Hippocampal formation (tissue), 2 donors: ENCODE measurements around the gene VWA3B.
"Not testable (repeated sequence)": the region's sequence is repeated elsewhere in the genome, so short reads cannot be mapped to it uniquely, and the experiment has no call there.

Source experiments
- DNase-seq, 2 donors: peaks; one replicate each; lab custom pipeline; 2025; lab: John Stamatoyannopoulos, UW

The VWA3B gene

DNA sequence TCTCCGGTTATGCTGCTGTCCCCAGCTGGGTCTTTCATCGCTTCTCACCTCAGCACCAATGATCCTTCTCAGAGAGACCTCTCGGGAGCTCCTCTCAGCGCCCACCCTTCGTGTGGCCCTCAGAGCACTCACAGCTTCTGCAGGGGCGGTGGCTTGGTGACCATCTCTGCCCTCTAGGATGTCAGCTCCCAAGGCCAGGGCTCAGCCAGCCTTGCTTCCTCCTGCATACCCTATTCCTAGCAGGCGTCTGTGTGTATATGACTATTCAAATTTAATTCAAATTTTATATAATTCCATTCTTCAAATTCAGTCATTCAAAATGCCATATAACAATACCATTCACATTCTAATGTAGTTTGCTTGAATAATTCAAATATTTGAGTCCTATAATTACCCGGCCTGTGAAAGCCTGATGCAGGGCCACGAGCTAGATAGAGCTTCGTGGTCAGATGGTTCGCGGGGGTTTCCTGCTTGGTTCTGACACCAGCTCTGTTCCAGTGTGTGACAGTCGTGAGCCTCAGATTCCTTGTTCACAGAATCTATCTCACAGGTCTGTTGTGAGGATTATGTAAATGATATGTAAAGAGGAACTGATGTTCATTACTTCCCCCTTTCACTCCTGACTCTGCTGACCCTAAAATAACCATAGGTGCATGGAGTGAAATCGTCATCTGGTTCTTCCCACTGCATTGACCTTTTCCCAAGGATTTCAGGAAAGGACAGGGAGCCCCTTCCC lies 165.2 kb downstream of the VWA3B start:
- DNase-seq: no peak

DNA sequence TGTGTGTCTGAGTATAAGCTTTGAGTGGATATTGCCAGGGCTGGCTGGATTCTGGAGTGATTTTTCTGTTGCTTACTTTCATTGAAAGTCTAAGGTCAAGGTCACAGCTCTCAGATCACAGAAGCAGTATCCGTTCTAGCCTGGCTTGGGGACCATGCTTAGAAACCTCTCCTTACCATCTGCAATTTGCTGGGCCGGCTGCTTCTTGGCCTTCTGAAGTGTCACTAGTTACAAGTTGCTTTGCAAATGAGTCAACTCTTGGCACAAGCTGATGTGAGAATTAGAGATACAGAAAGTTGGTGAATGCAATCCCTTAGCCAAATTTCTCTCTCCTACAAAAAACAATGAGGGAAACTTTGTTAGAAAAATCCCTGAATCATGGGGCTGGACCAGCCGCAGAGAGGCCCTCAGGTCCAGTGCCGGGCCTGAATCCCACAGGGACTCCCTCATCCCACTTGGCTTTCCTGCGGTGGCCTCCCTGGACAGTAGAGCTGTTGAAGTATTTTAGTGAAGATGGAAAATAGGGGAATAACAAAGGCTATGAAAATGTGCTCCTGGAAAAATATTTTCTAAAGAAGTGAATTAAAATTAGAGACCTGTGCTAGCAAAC lies 166.6 kb downstream of the VWA3B start:
- DNase-seq: peak in 1 of 2 donors; percentile 28

DNA sequence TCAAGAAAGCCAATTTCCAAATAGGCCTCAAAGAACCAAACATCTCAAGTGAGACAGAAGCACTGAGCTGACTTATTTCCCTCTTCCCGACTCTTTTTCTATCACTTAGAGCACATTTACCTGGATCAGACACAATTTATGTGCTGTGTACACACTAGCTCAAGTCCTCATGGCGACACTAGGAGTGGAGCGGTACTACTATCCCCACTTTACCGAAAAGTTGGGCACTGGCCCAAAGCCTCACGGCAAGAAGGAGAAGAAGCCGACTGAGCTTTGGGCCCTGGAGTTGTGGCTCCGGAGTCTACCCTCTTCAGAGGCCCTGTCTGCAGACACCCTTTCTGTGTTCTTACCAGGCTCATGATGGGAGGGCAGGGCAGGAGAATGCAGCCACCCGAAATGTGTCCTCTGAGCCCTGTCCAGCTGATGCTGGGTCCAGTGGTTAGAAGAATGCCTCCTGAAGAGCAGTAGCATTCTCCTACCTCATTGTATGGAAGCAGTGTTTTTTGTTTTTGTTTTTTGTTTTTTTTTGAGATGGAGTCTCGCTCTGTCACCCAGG lies 167.6 kb downstream of the VWA3B start:
- no peak for DNase-seq

- no peak for DNase-seq
Observed at GRCh38 chr2:98258906-98259305, 171.9 kb downstream of the VWA3B start.

DNA sequence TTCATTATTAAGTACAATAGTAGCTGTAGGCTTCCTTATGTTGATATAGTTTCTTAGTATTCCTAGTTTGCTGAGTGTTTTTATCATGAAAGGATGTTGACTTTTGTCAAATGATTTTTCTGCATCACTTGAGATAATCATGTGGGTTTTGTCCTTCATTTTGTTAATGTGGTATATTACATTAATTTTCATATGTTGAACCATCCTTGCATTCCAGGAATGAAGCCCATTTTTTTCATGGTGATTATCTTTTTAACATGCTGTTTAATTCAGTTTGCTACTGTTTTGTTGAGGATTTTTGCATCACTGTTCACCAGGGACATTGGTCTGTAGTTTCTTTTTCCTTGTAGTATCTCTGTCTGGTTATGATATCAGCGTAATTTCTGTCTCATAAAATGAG lies 176.4 kb downstream of the VWA3B start:
- no peak for DNase-seq

GRCh38 chr2:98268225-98268624 lies 181.3 kb downstream of the VWA3B start:
- not testable (repeated sequence) for DNase-seq

- DNase-seq: peak; percentile 6 to 10
Observed at GRCh38 chr2:98269274-98269673, 182.3 kb downstream of the VWA3B start.

- DNase-seq: no peak
Observed at GRCh38 chr2:98269830-98270229, 182.9 kb downstream of the VWA3B start.

DNA sequence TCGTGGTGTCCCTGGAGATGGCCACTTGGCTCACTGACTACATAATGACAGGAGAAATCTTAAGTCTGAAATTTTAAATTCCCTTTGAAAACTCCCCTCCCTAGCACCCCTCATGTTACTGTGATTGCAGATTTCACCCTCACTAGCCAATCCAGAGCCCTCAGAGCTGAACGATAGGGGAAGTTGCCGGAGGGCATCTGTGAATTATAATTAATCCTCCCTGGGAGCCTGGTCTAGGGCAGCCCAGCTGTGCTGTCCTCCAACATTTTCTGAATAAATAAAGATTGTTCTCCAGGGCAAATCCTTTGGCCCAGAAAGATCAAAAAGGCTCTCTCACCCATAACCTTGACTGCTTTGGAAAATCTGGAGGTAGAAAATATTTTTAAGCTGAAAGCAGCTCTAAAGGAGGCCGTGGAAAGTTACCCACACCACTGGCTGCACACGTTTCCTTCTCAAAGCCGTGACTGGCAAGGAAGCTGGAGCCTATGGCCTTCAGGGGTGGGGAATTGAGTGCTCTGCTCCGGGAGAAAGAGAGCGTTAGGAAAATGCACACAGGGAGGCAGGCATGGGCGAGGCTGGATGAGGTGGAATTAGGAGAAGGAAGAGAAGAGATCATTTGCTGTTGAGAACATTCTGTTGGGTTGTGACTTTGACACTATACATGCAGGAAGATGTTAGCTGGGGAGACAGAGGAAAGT lies 190.3 kb downstream of the VWA3B start:
- no peak for DNase-seq

DNA sequence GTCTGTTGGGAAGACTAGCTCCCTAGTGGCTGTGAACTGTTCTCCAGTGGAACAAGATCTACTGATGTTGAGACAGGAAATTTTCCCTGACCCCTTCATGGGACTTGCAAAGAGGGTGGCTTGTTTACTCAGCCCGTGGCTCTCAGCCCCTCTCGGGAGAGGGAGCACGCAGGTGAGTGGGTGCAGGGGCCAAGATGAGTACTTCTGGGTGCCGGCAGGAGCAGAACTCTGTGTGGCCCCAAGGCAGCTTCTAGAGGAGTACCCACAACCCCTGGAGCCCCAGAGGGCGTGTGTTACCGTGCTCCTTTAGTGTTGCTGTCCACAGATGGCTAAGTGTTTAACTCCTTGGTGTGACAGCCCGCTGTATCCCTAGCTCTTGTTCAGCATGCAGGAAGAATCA lies 191.1 kb downstream of the VWA3B start:
- DNase-seq: no peak

DNA sequence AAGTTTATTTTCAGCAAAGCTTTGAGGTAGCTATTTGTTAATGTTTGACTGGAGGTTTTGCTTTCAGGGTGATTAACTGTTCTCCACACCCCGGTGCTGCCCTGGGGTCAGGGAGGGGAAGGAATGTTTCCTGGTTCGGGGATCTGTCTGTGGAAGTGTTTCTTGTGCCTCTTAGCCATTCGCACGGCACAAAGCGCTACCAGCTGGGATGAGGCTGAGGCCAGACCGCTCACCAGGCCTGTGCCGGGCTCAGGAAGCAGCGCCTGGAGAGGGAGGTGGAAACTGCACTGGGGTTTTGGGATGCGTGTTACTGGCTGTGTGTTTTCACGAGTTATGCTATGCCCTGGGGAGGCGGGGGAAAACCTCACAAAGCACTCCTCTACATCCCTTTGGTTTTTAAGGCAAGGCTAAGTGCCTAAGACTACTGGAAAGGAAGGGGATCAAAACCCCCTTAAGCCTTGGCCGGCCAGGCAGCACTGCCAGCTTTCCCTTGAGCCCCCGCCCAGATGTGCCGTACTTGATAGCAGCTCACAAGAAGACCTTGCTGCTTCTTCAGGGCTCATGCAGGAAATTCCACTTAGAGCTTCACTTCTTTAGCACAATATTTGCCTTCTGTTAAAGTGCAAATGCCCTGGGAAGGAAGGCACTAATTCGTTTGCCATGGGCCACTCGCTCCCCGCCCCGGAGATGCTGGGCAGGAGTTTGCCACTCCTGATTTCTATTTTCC lies 193.6 kb downstream of the VWA3B start:
- DNase-seq: no peak

- DNase-seq: no peak
Observed at GRCh38 chr2:98281607-98282006, 194.6 kb downstream of the VWA3B start.

GRCh38 chr2:98282109-98282508 lies 195.1 kb downstream of the VWA3B start:
- no peak for DNase-seq

GRCh38 chr2:98293030-98293429 lies 206.1 kb downstream of the VWA3B start:
- no peak for DNase-seq

DNA sequence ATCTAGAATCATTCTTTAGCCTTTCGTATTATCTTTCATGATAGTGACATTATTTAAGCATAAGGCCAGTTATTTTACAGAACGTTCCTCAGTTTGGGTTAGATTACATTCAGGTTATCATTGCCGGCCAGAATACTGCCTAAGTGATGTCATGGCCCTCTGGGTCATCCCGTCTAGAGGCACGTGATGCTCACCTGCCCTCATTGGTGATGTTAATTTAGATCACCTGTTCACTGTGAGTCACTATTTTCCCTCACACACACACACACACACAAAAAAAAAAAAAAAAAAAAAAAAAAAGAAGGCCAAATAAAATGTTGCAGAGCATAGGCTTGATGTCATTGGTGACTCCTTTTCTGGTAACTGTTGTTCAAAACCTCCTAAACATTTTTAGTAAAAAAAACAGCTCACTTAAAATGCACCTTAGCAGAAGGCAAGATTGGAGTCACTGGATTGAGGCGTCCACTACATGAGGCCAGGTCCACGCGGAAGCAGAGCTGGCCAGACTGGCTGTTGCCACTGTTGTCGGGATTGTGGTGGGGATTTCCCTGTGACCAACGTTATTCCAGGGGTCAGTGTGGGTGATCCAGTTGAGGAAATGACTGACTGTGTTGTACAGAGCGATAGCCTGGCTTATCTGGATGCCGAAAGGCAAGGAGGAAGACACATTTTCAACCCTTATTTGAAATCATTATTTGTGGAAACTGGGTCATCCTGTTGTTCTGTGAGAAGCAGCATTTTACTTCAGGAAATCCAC lies 207.1 kb downstream of the VWA3B start:
- DNase-seq: no peak

DNA sequence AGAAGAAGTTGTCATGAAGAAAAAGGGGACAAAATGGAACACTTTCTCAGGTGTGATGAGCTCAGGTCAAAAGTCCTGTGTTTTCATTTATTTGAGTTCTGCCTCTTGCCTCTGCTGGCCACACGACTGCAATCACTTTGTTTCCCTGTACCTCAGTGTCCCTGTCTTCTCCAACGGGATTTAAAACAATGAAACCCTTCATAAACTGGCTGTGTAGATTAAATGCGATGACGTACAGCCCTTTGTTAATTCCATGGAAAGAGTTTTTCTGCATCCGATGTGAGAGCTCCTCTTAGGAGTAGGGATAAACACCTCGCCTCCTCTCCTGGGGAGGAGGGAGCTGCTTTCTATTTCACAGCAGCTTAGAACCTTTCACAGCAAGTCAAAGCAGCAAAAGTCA lies 207.7 kb downstream of the VWA3B start:
- DNase-seq: no peak

DNA sequence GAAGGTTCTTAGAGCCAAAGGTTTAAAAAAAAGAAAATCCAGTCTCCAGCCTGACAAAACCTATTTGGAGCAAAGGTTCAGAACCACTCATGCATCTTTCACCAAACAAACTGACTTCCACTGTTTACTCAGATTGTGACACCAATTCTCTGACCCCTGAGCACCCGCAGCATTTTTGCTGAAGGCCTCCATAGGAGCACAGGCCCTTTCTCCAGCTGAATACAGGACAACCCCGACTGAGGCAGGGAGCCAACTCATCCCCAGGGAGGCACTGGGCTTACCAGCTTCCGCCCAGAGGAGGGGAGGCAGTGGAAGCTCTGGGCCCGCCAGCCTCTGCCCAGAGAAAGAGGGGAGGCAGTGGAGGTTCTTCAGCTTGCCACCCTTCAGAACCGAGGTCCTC lies 208.3 kb downstream of the VWA3B start:
- no peak for DNase-seq

GRCh38 chr2:98295721-98296414 lies 208.9 kb downstream of the VWA3B start:
- no peak for DNase-seq

DNA sequence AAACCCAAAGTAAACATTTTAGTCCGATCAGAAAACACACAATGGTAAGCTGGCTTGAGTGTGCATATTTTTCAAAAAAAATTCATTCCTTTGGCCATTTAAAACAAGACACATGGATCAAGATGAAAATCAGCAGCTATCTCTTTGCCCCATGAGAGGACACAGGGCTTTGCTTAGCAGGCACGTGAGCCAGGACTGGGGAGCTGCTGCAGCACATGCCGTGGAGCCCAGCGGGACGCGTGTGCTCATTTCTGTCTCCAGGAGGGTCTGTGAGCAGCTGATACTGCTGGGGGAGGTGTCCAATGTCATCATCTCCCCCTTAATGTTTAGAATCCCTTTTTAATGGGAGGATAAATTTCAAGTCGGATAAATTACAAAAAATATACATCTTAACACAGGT lies 209.5 kb downstream of the VWA3B start:
- DNase-seq: no peak

- no peak for DNase-seq
Observed at GRCh38 chr2:98297817-98298682, 211.1 kb downstream of the VWA3B start.
